B cell (primary cell): ENCODE measurements around the gene SGSH. TPM values are rescaled to one million over a fixed set of nuclear protein-coding genes. Genes with fewer than 3 reads are reported as not detected.

Experiments used
- ATAC-seq: fragments of 200-7000 bp; cut with Tn5 transposase; one replicate; pipeline ENCODE4 v1.10.0; 2021; ENCODE audit warnings: low read depth, mild to moderate bottlenecking, moderate number of reproducible peaks, moderate library complexity
- CTCF ChIA-PET: fragments of 350-600 bp; sonication (Branson Sonifier 250); formaldehyde crosslinking; loops from one replicate; lab custom pipeline; 2021; ENCODE audit warnings: antibody characterized with exemption, inconsistent platforms; lab: Charles Lee
- POLR2A ChIA-PET: fragments of 350-600 bp; sonication (Branson Sonifier 250); formaldehyde crosslinking; loops from one replicate; lab custom pipeline; 2021; ENCODE audit warnings: antibody characterized with exemption; lab: Charles Lee
- DNase-seq: peaks from one replicate; pipeline ENCODE4 v3.0.0; 2013
- H2AFZ ChIP-seq: 2 replicates; pipeline ENCODE4 v1.6.1; 2012; ENCODE audit warnings: mild to moderate bottlenecking, low read depth, low read length; ENCODE audit not compliant: insufficient read depth, poor library complexity, severe bottlenecking
- H3K27ac ChIP-seq, 2 donors: 1 replicate in 1 of 2; 2 replicates in 1 of 2; pipeline ENCODE4 v1.5.1; 2012 to 2013; ENCODE audit warnings: low read length in 2 of 2, mild to moderate bottlenecking in 2 of 2, moderate library complexity in 1 of 2
- H3K27me3 ChIP-seq, 4 experiments: fragments of 200-600 bp in 1 of 4; sonication (generic) in 1 of 4; replicated peaks in 1 of 4; 1 replicate in 2 of 4; 2 replicates in 2 of 4; pipeline versions ENCODE4 v1.6.1 to v1.7.0; 2013 to 2016; ENCODE audit warnings: low read length in 3 of 4, mild to moderate bottlenecking in 2 of 4, mixed read lengths in 1 of 4, moderate library complexity in 1 of 4; ENCODE audit not compliant: insufficient read depth in 4 of 4, control insufficient read depth in 3 of 4; ENCODE audit errors: control extremely low read depth in 1 of 4
- H3K36me3 ChIP-seq, 2 experiments: replicated peaks in 1 of 2; 1 replicate in 1 of 2; 2 replicates in 1 of 2; pipeline versions ENCODE4 v1.6.1 to v1.7.1; 2013; ENCODE audit warnings: low read length in 1 of 2; ENCODE audit not compliant: insufficient read depth in 2 of 2, control insufficient read depth in 1 of 2; ENCODE audit errors: control extremely low read depth in 1 of 2, extremely low read depth in 1 of 2
- H3K4me1 ChIP-seq, 2 donors: fragments of 200-600 bp in 1 of 2; sonication (generic) in 1 of 2; 1 replicate in 1 of 2; 2 replicates in 1 of 2; pipeline versions ENCODE4 v1.5.1 to v1.6.1; 2013 to 2017; ENCODE audit warnings: low read length in 2 of 2; ENCODE audit not compliant: control insufficient read depth in 2 of 2, insufficient read depth in 2 of 2
- H3K4me2 ChIP-seq: replicated peaks from 2 replicates; pipeline ENCODE3; 2012; ENCODE audit warnings: mild to moderate bottlenecking, low read depth, low read length; ENCODE audit not compliant: poor library complexity, severe bottlenecking
- H3K4me3 ChIP-seq, 5 experiments: fragments of 200-600 bp in 1 of 5; sonication (generic) in 1 of 5; 1 replicate in 3 of 5; 2 replicates in 2 of 5; pipeline versions ENCODE4 v1.5.1 to v1.7.0; 2011 to 2016; ENCODE audit warnings: low read length in 4 of 5, mild to moderate bottlenecking in 4 of 5, low read depth in 2 of 5, control low read depth in 1 of 5, moderate library complexity in 1 of 5; ENCODE audit not compliant: insufficient read depth in 1 of 5; ENCODE audit errors: control extremely low read depth in 1 of 5, extremely low read depth in 1 of 5
- H3K79me2 ChIP-seq: fragments of 200-600 bp; sonication (generic); one replicate; pipeline ENCODE4 v1.6.0; 2016; ENCODE audit warnings: low read length; ENCODE audit not compliant: control insufficient read depth, insufficient read depth
- H3K9ac ChIP-seq: fragments of 200-600 bp; sonication (generic); 2 replicates; pipeline ENCODE4 v1.6.1; 2017; ENCODE audit warnings: mild to moderate bottlenecking, low read length, moderate library complexity
- H3K9me3 ChIP-seq, 3 donors: one replicate each; pipeline versions ENCODE4 v1.6.1 to v1.7.1; 2013; ENCODE audit warnings: low read length in 2 of 3; ENCODE audit not compliant: control insufficient read depth in 2 of 3, insufficient read depth in 1 of 3; ENCODE audit errors: control extremely low read depth in 1 of 3
- H4K20me1 ChIP-seq: 2 replicates; pipeline ENCODE4 v1.6.0; 2012; ENCODE audit warnings: mild to moderate bottlenecking, low read length; ENCODE audit not compliant: insufficient read depth, control insufficient read depth, poor library complexity, severe bottlenecking
- H3K27ac Mint-ChIP-seq: one replicate; pipeline ENCODE4 v1.8.0; 2021; ENCODE audit warnings: mixed read lengths
- H3K27me3 Mint-ChIP-seq: one replicate; pipeline ENCODE4 v1.8.0; 2021; ENCODE audit warnings: mixed read lengths
- H3K4me1 Mint-ChIP-seq: one replicate; pipeline ENCODE4 v1.8.0; 2021; ENCODE audit warnings: mixed read lengths
- H3K4me3 Mint-ChIP-seq: one replicate; pipeline ENCODE4 v1.8.0; 2021; ENCODE audit warnings: mixed read lengths
- H3K9me3 Mint-ChIP-seq: one replicate; pipeline ENCODE4 v1.8.0; 2022; ENCODE audit warnings: mixed read lengths; ENCODE audit not compliant: insufficient read depth
- EZH2 ChIP-seq: IDR thresholded peaks from 2 replicates; pipeline ENCODE4 v1.6.1; 2012; ENCODE audit warnings: borderline replicate concordance, low read depth, mild to moderate bottlenecking, moderate library complexity, low read length; ENCODE audit not compliant: insufficient read depth, poor library complexity, severe bottlenecking
- WGBS: methylation state at CpG from one replicate; pipeline ENCODE4 v1.1.5; 2013; ENCODE audit warnings: missing lambda C conversion rate; ENCODE audit not compliant: insufficient coverage; 5-methylcytosine and 5-hydroxymethylcytosine counted together
- intact Hi-C: fragments of 100-400 bp; cut with micrococcal nuclease; formaldehyde crosslinking; loops from one replicate; pipeline ENCODE4 v1.10.0; 2022
- polyA plus RNA-seq: library from polyadenylated mRNA; depleted of rRNA; stranded (reverse); fragments of >200 nt; gene quantifications from 2 replicates; pipeline ENCODE4 v1.2.3, GENCODE V29; 2012
- total RNA-seq, 2 donors: library from RNA; stranded (reverse); fragments of 120-200 nt in 1 of 2; gene quantifications; 1 replicate in 1 of 2; 2 replicates in 1 of 2; pipeline versions ENCODE4 v1.2.3 to v1.2.4, GENCODE V29; 2013 to 2022
- TF ChIP-seq, protein P1 (sequence below): fragments of 200-600 bp; IDR thresholded peaks from one replicate; pipeline ENCODE4 v1.8.0; 2022; ENCODE audit warnings: antibody characterized with exemption, mild to moderate bottlenecking

Gene SGSH
- total and polyA plus RNA-seq, 2 donors (not counting 1 experiment from before 2014, with no cell fraction given): 44.5 to 83.7 TPM

DNA sequence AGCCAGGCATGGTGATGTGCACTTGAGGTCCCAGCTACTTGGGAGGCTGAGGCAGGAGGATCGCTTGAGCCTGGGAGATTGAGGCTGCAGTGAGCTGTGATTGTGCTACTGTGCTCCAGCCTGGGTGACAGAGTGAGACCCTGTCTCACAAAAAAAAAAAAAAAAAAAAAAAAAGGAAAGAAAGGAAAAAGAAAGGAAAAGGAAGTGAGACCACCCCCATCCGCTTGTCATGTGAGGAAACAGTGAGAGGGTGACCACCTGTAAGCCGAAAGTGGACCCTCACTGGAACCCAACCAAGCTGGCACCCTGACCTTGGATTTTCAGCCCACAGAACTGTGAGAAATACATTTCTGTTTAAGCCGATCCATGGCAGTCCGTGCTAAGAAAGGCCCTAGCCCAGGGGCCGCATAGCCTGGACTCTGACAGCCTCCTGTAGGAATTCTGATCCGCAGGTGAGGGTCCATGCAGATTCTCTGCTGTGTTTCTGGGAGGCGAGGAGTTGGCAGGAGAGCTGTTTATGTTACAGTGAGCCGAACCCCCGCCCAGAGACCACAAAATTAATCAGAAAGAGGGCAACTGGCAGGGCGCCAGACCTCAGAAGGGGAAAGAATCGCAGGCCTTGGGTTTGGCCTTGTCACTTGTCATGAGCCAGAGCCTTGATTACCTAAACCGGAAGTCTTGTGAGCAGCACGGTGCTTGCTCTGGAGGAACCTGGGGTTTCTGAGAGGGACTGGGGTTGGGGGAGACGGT, 945 bp downstream of the SGSH start:
- WGBS: 1% methylated on average over 12 of the region's 15 CpGs
- H3K4me2 ChIP-seq: peak overlapping the region; percentile 99
- CTCF ChIA-PET: interaction anchor here (0.7 to 1.4 kb wide), 3 partner anchors 23 to 46 kb away, joined by 3 to 4 read pairs (median 4); no protein-coding TSS in a partner anchor
- POLR2A ChIA-PET: interaction anchor here (0.7 kb wide), 2 partner anchors 17 to 22 kb away, joined by 10 to 18 read pairs; no protein-coding TSS in a partner anchor
- Mint-ChIP-seq H3K27me3 (no peaks in the 10 kb centered on the region), H3K4me1 (peaks cover 22% of the 10 kb centered on the region), H3K4me3 (peak overlapping the region; percentile 96), H3K27ac (peak overlapping the region; percentile 94), H3K9me3 (no peaks in the 10 kb centered on the region)
- H3K79me2 ChIP-seq: peaks cover 23% of the 10 kb centered on the region
- H3K27ac ChIP-seq: peak overlapping the region; percentile 90 to 96
- DNase-seq (peak; percentile 94), ATAC-seq (peak; percentile 84)
- H3K9ac ChIP-seq: peak overlapping the region; percentile 93
- peaks cover 0 to 2% (median 0%) of the 10 kb centered on the region in 3 donors for H3K9me3 ChIP-seq
- TF ChIP-seq, protein P1, sequence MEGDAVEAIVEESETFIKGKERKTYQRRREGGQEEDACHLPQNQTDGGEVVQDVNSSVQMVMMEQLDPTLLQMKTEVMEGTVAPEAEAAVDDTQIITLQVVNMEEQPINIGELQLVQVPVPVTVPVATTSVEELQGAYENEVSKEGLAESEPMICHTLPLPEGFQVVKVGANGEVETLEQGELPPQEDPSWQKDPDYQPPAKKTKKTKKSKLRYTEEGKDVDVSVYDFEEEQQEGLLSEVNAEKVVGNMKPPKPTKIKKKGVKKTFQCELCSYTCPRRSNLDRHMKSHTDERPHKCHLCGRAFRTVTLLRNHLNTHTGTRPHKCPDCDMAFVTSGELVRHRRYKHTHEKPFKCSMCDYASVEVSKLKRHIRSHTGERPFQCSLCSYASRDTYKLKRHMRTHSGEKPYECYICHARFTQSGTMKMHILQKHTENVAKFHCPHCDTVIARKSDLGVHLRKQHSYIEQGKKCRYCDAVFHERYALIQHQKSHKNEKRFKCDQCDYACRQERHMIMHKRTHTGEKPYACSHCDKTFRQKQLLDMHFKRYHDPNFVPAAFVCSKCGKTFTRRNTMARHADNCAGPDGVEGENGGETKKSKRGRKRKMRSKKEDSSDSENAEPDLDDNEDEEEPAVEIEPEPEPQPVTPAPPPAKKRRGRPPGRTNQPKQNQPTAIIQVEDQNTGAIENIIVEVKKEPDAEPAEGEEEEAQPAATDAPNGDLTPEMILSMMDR: no peak
- no peak for TF ChIP-seq EZH2
- intact Hi-C loops: loop anchor here (1.0 kb wide), 2 partner anchors 44 to 72 kb away; partner anchors contain the start of gene EIF4A3
- H3K36me3 ChIP-seq: peaks cover 0 to 17% of the 10 kb centered on the region in 2 experiments
- H2AFZ ChIP-seq: peak overlapping the region; percentile 71
- peak overlapping the region; percentile 59 to 86 (median 67) for H3K4me3 ChIP-seq
- H3K4me1 ChIP-seq: peaks cover 10 to 30% of the 10 kb centered on the region in 2 donors
- H4K20me1 ChIP-seq: peaks cover 23% of the 10 kb centered on the region
- no peaks in the 10 kb centered on the region for H3K27me3 ChIP-seq

DNA sequence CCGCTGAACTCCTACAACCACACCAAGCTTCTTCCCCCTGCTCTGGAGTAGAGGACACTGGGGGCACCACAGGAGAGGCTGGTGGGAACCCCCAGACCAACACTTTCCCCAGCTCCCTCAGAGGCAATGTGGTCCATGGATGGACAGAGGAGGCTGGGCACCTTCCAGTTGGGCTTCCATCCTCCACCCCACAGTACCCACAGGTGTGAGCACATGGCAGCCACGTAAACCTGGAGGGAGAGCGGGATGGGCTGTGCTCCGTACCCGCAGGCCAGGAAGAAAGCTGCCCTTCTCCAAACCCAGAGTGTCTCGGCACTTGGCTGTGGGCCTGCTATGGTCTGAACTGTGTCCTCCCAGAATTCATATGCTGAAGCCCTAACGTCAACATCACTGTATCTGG, 1.7 kb downstream of the SGSH start:
- intact Hi-C loops: no loop called here
- H3K9ac ChIP-seq: no peak overlapping the region
- no peak for ATAC-seq
- H3K79me2 ChIP-seq: peaks cover 23% of the 10 kb centered on the region
- H4K20me1 ChIP-seq: peaks cover 23% of the 10 kb centered on the region
- Mint-ChIP-seq H3K4me3 (peak overlapping the region; percentile 63), H3K27me3 (no peaks in the 10 kb centered on the region), H3K4me1 (peaks cover 22% of the 10 kb centered on the region), H3K9me3 (no peaks in the 10 kb centered on the region), H3K27ac (no peak overlapping the region)
- no peak overlapping the region for H3K4me3 ChIP-seq
- peaks cover 0 to 2% (median 0%) of the 10 kb centered on the region in 3 donors for H3K9me3 ChIP-seq
- no peak for TF ChIP-seq EZH2
- TF ChIP-seq, protein P1: no peak
- H3K36me3 ChIP-seq: peaks cover 0 to 17% of the 10 kb centered on the region in 2 experiments
- H2AFZ ChIP-seq: no peak overlapping the region
- H3K4me1 ChIP-seq: peaks cover 11 to 33% of the 10 kb centered on the region in 2 donors
- H3K4me2 ChIP-seq: peak overlapping the region; percentile 99
- CTCF ChIA-PET: interaction anchor here (0.7 to 1.2 kb wide), 2 partner anchors 22 to 46 kb away, joined by 3 to 6 read pairs; no protein-coding TSS in a partner anchor
- no peak overlapping the region for H3K27ac ChIP-seq
- POLR2A ChIA-PET: no interaction called here
- 80% methylated on average over 3 of the region's 7 CpGs for WGBS
- no peaks in the 10 kb centered on the region for H3K27me3 ChIP-seq
- no peak for DNase-seq
